H1 (cell line): ENCODE data around the gene CCDC30.

ENCODE experiments used
- ATF2 ChIP-seq: IDR thresholded peaks from 2 replicates; pipeline ENCODE4 v1.6.1; 2012; ENCODE audit warnings: low read length, inconsistent platforms
- CEBPB ChIP-seq: IDR thresholded peaks from 2 replicates; pipeline ENCODE4 v1.6.1; 2012; ENCODE audit warnings: low read depth, low read length
- CTCF ChIP-seq, 3 experiments: IDR thresholded peaks; 1 replicate in 2 of 3; 2 replicates in 1 of 3; pipeline versions ENCODE4 v1.5.1 to v1.6.1; 2011; ENCODE audit warnings: low read length in 3 of 3, mild to moderate bottlenecking in 3 of 3, inconsistent platforms in 2 of 3, low read depth in 1 of 3, moderate library complexity in 1 of 3; ENCODE audit not compliant: insufficient read depth in 1 of 3; ENCODE audit errors: control extremely low read depth in 1 of 3
- EP300 ChIP-seq, 2 experiments: IDR thresholded peaks; 1 replicate in 1 of 2; 2 replicates in 1 of 2; pipeline ENCODE4 v1.6.1; 2011 to 2012; ENCODE audit warnings: low read depth in 2 of 2, low read length in 2 of 2, mild to moderate bottlenecking in 2 of 2, borderline replicate concordance in 1 of 2, inconsistent platforms in 1 of 2, moderate library complexity in 1 of 2
- RFX5 ChIP-seq: IDR thresholded peaks from 2 replicates; pipeline ENCODE4 v1.6.1; 2011; ENCODE audit warnings: low read depth, low read length, improper control_type of control experiment, borderline replicate concordance
- YY1 ChIP-seq: IDR thresholded peaks from 2 replicates; pipeline ENCODE4 v1.6.1; 2011; ENCODE audit warnings: low read depth, mild to moderate bottlenecking, low read length
- ZNF274 ChIP-seq: IDR thresholded peaks from 2 replicates; pipeline ENCODE4 v1.7.0; 2012; ENCODE audit warnings: low read length, borderline replicate concordance; ENCODE audit errors: extremely low read depth

GRCh38 chr1:42432714-42433113, 30.4 kb upstream of the CCDC30 start:
- no peak for TF ChIP-seq ZNF274
- no peak for TF ChIP-seq CTCF (IDR thresholded peaks at IDR 0.05; ENCODE audit: control extremely low read depth in 1 of 3, insufficient read depth in 1 of 3, low read depth in 1 of 3, low read length in 3 of 3)
- no peak for TF ChIP-seq ATF2
- no peak for TF ChIP-seq RFX5
- no peak for TF ChIP-seq CEBPB
- TF ChIP-seq EP300 (IDR thresholded peaks at IDR 0.05; ENCODE audit: borderline replicate concordance in 1 of 2, low read depth in 2 of 2, low read length in 2 of 2) = no peak
- TF ChIP-seq YY1 = no peak
